ENCODE data around the gene TCTN2. TPM values are rescaled to one million over a fixed set of nuclear protein-coding genes. Genes with fewer than 3 reads are reported as not detected.

Gene TCTN2
- total RNA-seq, 1 experiment from 2014 or later = 14.7 TPM

DNA sequence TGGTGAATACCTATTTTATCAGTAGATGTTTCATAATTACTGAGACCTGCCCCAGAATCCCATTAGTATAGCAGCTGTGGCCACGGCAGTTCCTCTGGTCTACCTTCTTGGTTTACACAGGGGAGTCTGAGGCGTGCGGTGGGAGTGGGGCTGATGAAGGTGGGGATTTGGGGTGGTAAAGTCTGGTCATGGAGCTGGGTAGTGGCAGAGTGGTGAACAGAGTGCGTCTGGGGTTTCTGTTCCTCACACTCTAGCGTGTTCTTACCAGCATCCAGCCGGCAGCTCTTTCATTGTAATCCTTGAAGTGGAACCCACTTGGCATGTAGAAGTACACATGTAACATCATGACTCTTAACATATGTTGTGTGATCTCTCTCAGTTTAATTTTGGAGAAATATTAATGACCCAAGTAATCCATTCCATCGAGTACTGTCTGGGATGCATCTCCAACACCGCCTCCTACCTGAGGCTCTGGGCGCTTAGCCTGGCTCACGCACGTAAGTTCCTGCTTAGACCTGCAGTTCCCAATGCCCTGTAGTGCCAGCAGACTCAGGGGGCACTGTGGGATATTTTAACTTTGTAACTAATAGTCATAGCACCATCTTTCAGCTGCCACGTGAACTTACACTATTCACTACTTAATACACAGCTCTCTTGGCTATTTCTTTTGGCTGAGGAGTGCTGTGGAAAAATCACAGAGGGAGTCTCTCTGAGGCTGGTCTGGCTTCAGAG lies 83.3 kb downstream of the TCTN2 start:
- ATAC-seq = no peak
- no peak for TF ChIP-seq SIN3A (IDR thresholded peaks at IDR 0.05; ENCODE audit: borderline replicate concordance, insufficient read depth, low read depth, low read length)
- TF ChIP-seq TCF7L2 (IDR thresholded peaks at IDR 0.05; ENCODE audit: low read depth, low read length) = no peak
- TF ChIP-seq, protein P1, sequence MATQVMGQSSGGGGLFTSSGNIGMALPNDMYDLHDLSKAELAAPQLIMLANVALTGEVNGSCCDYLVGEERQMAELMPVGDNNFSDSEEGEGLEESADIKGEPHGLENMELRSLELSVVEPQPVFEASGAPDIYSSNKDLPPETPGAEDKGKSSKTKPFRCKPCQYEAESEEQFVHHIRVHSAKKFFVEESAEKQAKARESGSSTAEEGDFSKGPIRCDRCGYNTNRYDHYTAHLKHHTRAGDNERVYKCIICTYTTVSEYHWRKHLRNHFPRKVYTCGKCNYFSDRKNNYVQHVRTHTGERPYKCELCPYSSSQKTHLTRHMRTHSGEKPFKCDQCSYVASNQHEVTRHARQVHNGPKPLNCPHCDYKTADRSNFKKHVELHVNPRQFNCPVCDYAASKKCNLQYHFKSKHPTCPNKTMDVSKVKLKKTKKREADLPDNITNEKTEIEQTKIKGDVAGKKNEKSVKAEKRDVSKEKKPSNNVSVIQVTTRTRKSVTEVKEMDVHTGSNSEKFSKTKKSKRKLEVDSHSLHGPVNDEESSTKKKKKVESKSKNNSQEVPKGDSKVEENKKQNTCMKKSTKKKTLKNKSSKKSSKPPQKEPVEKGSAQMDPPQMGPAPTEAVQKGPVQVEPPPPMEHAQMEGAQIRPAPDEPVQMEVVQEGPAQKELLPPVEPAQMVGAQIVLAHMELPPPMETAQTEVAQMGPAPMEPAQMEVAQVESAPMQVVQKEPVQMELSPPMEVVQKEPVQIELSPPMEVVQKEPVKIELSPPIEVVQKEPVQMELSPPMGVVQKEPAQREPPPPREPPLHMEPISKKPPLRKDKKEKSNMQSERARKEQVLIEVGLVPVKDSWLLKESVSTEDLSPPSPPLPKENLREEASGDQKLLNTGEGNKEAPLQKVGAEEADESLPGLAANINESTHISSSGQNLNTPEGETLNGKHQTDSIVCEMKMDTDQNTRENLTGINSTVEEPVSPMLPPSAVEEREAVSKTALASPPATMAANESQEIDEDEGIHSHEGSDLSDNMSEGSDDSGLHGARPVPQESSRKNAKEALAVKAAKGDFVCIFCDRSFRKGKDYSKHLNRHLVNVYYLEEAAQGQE (IDR thresholded peaks at IDR 0.05; ENCODE audit: insufficient read depth in 1 of 2, low read depth in 2 of 2, low read length in 1 of 2) = no peak
- TF ChIP-seq, protein P2, sequence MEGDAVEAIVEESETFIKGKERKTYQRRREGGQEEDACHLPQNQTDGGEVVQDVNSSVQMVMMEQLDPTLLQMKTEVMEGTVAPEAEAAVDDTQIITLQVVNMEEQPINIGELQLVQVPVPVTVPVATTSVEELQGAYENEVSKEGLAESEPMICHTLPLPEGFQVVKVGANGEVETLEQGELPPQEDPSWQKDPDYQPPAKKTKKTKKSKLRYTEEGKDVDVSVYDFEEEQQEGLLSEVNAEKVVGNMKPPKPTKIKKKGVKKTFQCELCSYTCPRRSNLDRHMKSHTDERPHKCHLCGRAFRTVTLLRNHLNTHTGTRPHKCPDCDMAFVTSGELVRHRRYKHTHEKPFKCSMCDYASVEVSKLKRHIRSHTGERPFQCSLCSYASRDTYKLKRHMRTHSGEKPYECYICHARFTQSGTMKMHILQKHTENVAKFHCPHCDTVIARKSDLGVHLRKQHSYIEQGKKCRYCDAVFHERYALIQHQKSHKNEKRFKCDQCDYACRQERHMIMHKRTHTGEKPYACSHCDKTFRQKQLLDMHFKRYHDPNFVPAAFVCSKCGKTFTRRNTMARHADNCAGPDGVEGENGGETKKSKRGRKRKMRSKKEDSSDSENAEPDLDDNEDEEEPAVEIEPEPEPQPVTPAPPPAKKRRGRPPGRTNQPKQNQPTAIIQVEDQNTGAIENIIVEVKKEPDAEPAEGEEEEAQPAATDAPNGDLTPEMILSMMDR (IDR thresholded peaks at IDR 0.05) = no peak
- TF ChIP-seq POLR2AphosphoS5 (IDR thresholded peaks at IDR 0.05; ENCODE audit: low read depth, low read length) = no peak
- in situ Hi-C loops (cut with HindIII; ENCODE audit: low pct_unique_long_range_greater_than_20kb, low sequenced_read_pairs) = no loop called here

DNA sequence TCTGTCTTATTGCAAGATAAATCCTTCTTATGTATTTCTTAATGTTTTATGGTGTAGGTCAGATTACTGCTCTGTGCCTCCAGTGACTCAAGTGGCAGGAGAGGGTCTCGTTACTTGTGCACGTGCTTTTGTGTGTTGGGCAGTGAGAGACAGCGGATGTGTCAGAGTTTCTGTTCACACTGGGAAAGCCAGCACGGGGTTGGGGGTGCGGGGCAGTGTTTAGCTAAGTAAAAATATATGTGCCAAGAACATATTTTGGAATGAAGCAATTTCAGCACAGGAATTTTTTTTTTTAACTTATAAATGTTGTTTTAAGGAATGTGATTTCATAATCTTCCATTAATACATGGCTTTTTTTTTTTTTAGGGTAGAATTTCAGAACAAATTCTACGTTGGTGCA lies 86.6 kb downstream of the TCTN2 start:
- ChIA-PET POLR2A (no interaction called here), CTCF (no interaction called here)
- TF ChIP-seq, protein P2 (IDR thresholded peaks at IDR 0.05) = no peak
- TF ChIP-seq, protein P1 (IDR thresholded peaks at IDR 0.05; ENCODE audit: insufficient read depth in 1 of 2, low read depth in 2 of 2, low read length in 1 of 2) = no peak
- no peak for TF ChIP-seq SIN3A (IDR thresholded peaks at IDR 0.05; ENCODE audit: borderline replicate concordance, insufficient read depth, low read depth, low read length)
- no peak for TF ChIP-seq POLR2AphosphoS5 (IDR thresholded peaks at IDR 0.05; ENCODE audit: low read depth, low read length)
- TF ChIP-seq TCF7L2 (IDR thresholded peaks at IDR 0.05; ENCODE audit: low read depth, low read length) = no peak
- ATAC-seq = no peak
- Histone ChIP-seq H3K36me3 (ENCODE audit: control insufficient read depth, insufficient read depth, low read length) (no peaks in the 10 kb centered on the region), H3K27ac (ENCODE audit: low read length) (no peak overlapping the region), H3K4me1 (ENCODE audit: control insufficient read depth, insufficient read depth, low read length) (no peaks in the 10 kb centered on the region), H3K27me3 (ENCODE audit: control insufficient read depth, insufficient read depth, low read length) (no peaks in the 10 kb centered on the region), H3K4me3 (ENCODE audit: low read depth in 2 of 2, low read length in 2 of 2) (no peak overlapping the region), H3K9me3 (ENCODE audit: control insufficient read depth, insufficient read depth, low read depth, low read length) (no peaks in the 10 kb centered on the region)
- no TSS peak for BruUV-seq (replicated peaks)
- in situ Hi-C loops (cut with HindIII; ENCODE audit: low pct_unique_long_range_greater_than_20kb, low sequenced_read_pairs) (no loop called here), intact Hi-C loops (cut with micrococcal nuclease; ENCODE audit: unreplicated experiment) (no loop called here)
- no peak for DNase-seq (ENCODE audit: low read depth, low spot score)

More for the DNA sequence above, 83.3 kb downstream of the TCTN2 start:
- no peak overlapping the region for H3K4me3 ChIP-seq (ENCODE audit: low read depth in 2 of 2, low read length in 2 of 2)
- ChIA-PET CTCF (no interaction called here), POLR2A (no interaction called here)
- H3K9me3 ChIP-seq (ENCODE audit: control insufficient read depth, insufficient read depth, low read depth, low read length) = no peaks in the 10 kb centered on the region
- H3K27ac ChIP-seq (ENCODE audit: low read length) = no peak overlapping the region
- intact Hi-C loops (cut with micrococcal nuclease; ENCODE audit: unreplicated experiment) = no loop called here
- no peaks in the 10 kb centered on the region for H3K4me1 ChIP-seq (ENCODE audit: control insufficient read depth, insufficient read depth, low read length)
- DNase-seq (ENCODE audit: low read depth, low spot score) = no peak
- H3K36me3 ChIP-seq (ENCODE audit: control insufficient read depth, insufficient read depth, low read length) = peaks cover 3% of the 10 kb centered on the region
- BruUV-seq (replicated peaks) = no TSS peak
- no peaks in the 10 kb centered on the region for H3K27me3 ChIP-seq (ENCODE audit: control insufficient read depth, insufficient read depth, low read length)
